Thyroid gland (tissue), 4 donors: Measurements from ENCODE around the gene ITGAE.

Experiments used
- CTCF ChIP-seq, 6 experiments: fragments of 200-600 bp in 3 of 6; fragments of 450-650 bp in 3 of 6; sonication (generic) in 3 of 6; IDR thresholded peaks; one replicate each; pipeline ENCODE4 v1.5.1; 2016 to 2019; ENCODE audit warnings: antibody characterized with exemption in 6 of 6, mild to moderate bottlenecking in 2 of 6, inconsistent platforms in 1 of 6, moderate library complexity in 1 of 6
- POLR2A ChIP-seq, 2 donors: fragments of 450-650 bp; IDR thresholded peaks; one replicate each; pipeline ENCODE4 v1.6.1; 2017; ENCODE audit warnings: antibody characterized with exemption in 2 of 2, mild to moderate bottlenecking in 2 of 2, moderate library complexity in 1 of 2

GRCh38 chr17:3754458-3755334, 46.3 kb downstream of the ITGAE start:
- TF ChIP-seq CTCF (IDR thresholded peaks at IDR 0.05) (no peak), POLR2A (IDR thresholded peaks at IDR 0.05) (peak in 1 of 2 donors; percentile 78)
